Jurkat, Clone E6-1 (cell line): ENCODE results near the gene COLQ.
"Not testable (repeated sequence)": the region's sequence is repeated elsewhere in the genome, so short reads cannot be mapped to it uniquely, and the experiment has no call there.

Source experiments
- DNase-seq: peaks from one replicate; pipeline ENCODE4 v3.0.0-alpha.2; 2011; ENCODE audit warnings: low read depth, low spot score
- H3K4me3 ChIP-seq: 2 replicates; pipeline ENCODE4 v1.5.1; 2011; ENCODE audit warnings: mild to moderate bottlenecking, low read length, control low read depth, moderate library complexity

The COLQ gene

GRCh38 chr3:15439476-15439875, 82.0 kb downstream of the COLQ start:
- no peak overlapping the region for H3K4me3 ChIP-seq
- no peak for DNase-seq

DNA sequence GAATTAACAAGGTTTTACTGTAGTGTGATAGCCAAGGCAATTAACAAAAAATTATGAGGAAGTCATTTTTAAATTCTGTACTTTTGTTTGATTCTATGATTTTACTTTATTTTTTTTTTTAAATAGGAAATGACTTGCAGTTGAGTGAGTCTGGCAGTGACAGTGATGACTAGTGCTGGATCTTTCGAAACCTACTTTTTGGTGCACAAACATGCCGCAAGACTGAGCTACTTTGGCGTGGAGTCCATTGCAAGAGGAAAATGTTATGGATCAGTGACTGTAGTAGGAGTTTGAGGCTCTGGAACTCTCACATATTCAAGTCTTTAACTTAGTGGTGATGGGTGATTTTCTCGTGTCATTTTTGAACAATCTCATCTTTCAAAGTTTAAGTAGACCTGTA, 82.5 kb downstream of the COLQ start:
- no peak overlapping the region for H3K4me3 ChIP-seq
- DNase-seq: no peak

DNA sequence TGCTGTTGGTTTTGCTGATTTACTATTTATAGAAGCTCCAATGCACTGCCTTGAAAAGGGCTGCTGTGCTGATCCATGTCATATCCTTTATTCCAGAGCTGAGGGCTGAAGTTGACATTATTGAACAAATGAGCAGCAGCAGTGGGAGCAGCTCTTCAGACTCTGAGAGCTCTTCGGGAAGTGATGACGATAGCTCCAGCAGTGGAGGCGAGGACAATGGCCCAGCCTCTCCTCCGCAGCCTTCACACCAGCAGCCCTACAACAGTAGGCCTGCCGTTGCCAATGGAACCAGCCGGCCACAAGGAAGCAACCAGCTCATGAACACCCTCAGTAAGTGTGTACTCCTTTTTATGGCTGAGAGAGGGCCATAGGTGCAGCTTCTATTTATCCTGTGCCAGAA, 85.3 kb downstream of the COLQ start:
- DNase-seq: no peak
- H3K4me3 ChIP-seq: no peak overlapping the region

GRCh38 chr3:15434756-15435155, 86.8 kb downstream of the COLQ start:
- H3K4me3 ChIP-seq: no peak overlapping the region
- DNase-seq: no peak

DNA sequence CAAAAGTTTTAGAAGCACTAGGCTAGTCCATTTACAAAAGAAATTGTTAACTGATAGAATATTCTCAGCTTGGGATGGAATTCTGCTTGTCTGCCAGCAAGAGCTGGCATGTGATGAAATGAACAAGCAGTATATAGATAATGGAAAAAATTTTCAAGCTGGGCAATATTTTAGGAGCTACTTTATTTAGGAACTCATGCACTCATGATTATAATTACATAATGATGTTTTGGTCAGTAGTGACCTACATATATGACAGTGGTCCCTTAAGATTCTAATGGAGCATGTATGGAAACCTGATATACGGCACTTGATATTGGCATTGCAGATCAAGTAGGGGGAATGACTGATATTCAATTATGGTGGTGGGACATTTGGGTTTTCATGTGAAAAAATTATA, 88.0 kb downstream of the COLQ start:
- H3K4me3 ChIP-seq: no peak overlapping the region
- DNase-seq: no peak

DNA sequence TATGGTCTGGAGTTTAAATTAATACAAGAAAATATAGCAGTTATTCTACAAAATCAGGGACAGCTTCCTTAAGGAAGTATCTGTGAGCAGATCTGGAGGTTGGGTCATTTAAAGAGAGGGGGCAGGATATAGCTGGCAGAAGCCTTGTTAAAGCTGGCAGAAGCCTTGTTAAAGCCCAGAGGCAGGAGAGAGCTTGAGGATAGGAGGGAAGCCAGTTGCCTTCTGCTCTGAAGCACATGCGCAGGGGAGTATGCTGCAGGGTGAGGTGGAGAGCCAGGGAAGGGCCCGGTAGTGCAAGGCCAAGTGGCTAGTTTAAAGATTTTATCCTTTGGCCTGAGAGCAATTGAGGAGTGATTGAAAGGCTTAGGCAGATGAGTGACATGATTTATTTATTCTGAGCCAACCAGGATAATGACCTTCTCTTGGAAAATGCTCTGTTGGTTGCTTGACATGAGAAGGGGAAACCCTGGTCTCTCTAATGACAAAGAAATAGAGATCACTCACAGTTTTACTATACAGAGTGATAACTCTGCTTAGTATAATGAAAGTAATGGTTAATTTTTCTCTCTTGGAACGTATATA, 90.2 kb downstream of the COLQ start:
- no peak overlapping the region for H3K4me3 ChIP-seq
- no peak for DNase-seq

DNA sequence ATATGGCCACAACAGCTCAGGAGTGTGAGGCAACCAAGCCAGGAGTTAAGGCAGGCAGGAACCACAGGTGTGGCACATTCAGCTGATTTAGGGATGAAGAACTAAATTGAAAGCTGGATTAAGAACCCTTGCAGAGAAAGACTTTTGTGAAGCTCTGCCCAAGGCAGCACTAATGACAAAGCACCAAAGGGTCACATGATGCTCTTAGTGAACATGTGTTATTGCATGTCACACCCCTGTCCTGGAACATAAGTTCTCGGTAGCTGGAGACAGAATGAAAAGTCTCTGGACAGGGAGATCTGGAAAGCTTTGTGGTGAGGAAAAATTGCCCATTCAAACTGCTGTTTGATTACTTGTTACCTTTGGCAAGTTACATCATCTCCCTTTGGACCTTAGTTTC, 90.9 kb downstream of the COLQ start:
- no peak overlapping the region for H3K4me3 ChIP-seq
- no peak for DNase-seq

GRCh38 chr3:15429080-15429479, 92.4 kb downstream of the COLQ start:
- DNase-seq: no peak
- H3K4me3 ChIP-seq: peak overlapping the region; percentile 78

DNA sequence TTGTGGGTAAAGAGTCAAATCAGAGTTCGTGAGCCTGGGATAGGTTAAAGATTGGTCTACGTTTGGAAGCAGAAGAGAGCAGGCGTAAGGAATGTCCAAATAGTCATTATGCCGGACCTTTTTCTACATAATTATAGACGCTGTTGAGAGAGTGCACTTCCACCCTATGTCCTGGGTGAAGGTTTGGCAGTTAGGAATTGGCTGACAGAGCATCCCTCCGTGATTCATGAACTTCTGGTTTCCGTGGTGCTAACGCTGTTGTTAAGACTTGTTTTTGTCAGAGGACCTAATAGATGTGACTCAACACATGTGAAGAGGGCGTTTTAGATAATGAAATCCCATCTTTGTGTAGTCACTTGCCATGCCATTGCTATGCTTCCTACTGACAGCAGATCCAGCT, 93.0 kb downstream of the COLQ start:
- DNase-seq: no peak
- peak overlapping the region; percentile 78 for H3K4me3 ChIP-seq

- no peak for DNase-seq
- H3K4me3 ChIP-seq: peak overlapping the region; percentile 78
Observed at GRCh38 chr3:15427981-15428380, 93.5 kb downstream of the COLQ start.

- peak within 1 kb of the TSS; percentile 78 for H3K4me3 ChIP-seq
- DNase-seq: peak; percentile 78
Observed at GRCh38 chr3:15427182-15427880, 94.2 kb downstream of the COLQ start, which contains the start of the genes EAF1 and METTL6. Gene EAF1 (plus strand): TSS chr3:15427598. CDS start chr3:15427780, 182 bp downstream. Gene METTL6 (minus strand): TSS chr3:15427544. CDS start chr3:15426511, 1,033 bp downstream.

DNA sequence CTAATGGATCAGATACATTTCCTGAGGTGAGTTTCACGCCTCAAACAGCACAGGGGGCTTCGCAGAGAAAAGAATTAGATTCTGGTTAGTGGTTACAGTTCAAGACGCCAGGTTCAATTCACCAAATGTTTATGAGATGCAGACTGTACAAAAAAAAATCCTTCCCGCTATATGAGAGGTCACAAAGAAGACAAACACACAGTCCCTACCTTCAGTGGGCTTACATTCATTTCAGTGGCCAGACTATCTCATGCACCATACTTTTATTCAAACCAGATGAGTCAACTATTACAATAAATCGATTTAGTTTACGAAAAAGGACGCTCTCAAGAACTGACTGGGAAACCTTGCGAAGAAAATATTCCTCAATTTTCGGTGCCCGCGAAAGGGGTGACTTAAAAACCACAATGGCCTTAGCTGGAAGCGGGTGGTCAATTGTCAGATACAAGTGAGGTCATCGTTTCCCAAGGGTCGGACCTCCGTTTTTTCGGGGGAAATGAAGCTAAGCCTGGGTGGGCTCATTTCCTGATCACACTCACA, 94.9 kb downstream of the COLQ start:
- H3K4me3 ChIP-seq: peak overlapping the region; percentile 78
- DNase-seq: no peak

GRCh38 chr3:15420871-15421270, 100.6 kb downstream of the COLQ start:
- no peak for DNase-seq
- no peak overlapping the region for H3K4me3 ChIP-seq

DNA sequence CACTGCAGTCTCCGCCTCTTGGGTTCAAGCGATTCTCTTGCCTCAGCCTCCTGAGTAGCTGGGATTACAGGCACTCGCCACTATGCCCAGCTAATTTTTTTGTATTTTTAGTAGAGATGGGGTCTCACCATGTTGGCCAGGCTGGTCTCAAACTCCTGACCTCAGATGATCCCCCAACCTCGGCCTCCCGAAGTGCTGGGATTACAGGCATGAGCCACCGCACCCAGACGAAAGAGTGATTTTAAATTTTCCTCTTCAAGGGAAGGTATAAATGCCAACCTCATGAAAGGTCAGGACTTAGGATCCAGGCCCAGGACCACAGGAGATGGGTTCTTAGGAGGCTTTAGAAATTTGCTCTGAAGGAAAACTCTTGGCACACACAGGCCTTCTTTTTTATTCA, 110.5 kb downstream of the COLQ start:
- DNase-seq, H3K4me3 ChIP-seq: not testable (repeated sequence)

- no peak overlapping the region for H3K4me3 ChIP-seq
Observed at GRCh38 chr3:15409774-15410173, 111.7 kb downstream of the COLQ start.

GRCh38 chr3:15409239-15409638, 112.3 kb downstream of the COLQ start:
- no peak for DNase-seq

More at GRCh38 chr3:15409774-15410173, 111.7 kb downstream of the COLQ start:
- DNase-seq: no peak

GRCh38 chr3:15405448-15406050, 116.0 kb downstream of the COLQ start:
- no peak overlapping the region for H3K4me3 ChIP-seq
- peak; percentile 73 for DNase-seq

More at GRCh38 chr3:15409239-15409638, 112.3 kb downstream of the COLQ start:
- no peak overlapping the region for H3K4me3 ChIP-seq

- DNase-seq: no peak
- no peak overlapping the region for H3K4me3 ChIP-seq
Observed at GRCh38 chr3:15404767-15405166, 116.7 kb downstream of the COLQ start.

DNA sequence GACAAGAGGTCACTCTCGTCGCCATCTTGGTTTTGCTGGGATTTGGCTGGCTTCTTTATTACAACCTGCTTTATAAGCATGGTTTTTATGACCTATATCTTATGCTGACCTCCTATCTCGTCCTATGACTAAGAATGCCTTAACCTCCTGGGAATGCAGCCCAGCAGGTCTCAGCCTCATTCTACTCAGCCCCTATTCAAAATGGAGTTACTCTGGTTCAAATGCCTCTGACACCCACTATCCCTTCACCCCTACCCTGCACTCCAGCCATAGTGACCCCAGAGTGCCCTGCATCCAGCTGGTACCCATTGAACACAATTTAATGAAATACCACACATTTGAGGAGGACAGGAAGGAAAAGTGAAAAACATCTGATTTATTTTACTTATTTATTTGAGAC, 117.5 kb downstream of the COLQ start:
- no peak overlapping the region for H3K4me3 ChIP-seq
- no peak for DNase-seq

- DNase-seq: no peak
- H3K4me3 ChIP-seq: no peak overlapping the region
Observed at GRCh38 chr3:15403495-15403894, 118.0 kb downstream of the COLQ start.
